Measurements from ENCODE around the gene PRPF40B. TPM values are rescaled to one million over a fixed set of nuclear protein-coding genes. Genes with fewer than 3 reads are reported as not detected.

Gene PRPF40B
- total and polyA plus RNA-seq, 9 of the 15 experiments (the other 6 are each of a cell fraction or from before 2014, with no cell fraction given) = 0.55 to 10.6 (median 4.8) TPM

- TF ChIP-seq FOXM1 (IDR thresholded peaks at IDR 0.05; ENCODE audit: low read depth) (no peak), FOXM1 (CRISPR knock-in tag; IDR thresholded peaks at IDR 0.05; ENCODE audit: low read depth) (no peak), RFX1 (IDR thresholded peaks at IDR 0.05) (no peak), PTTG1 (tag; IDR thresholded peaks at IDR 0.05; ENCODE audit: low read depth) (no peak), ATF1 (CRISPR knock-in tag; IDR thresholded peaks at IDR 0.05) (no peak), ATF1 (tag; IDR thresholded peaks at IDR 0.05) (peak; percentile 41; the same call in 1 of the 2 replicates), ZNF395 (CRISPR knock-in tag; IDR thresholded peaks at IDR 0.05) (0 out of 2 replicates have a peak, but pooled peaks have one; percentile 4), MGA (IDR thresholded peaks at IDR 0.05) (peak; percentile 96), TSC22D4 (tag; IDR thresholded peaks at IDR 0.05) (no peak), GABPA (tag; conservative IDR thresholded peaks at IDR 0.05; ENCODE audit: low read depth) (no peak; the same call in 1 of the 2 replicates), ZFP30 (CRISPR knock-in tag; IDR thresholded peaks at IDR 0.05; ENCODE audit: borderline replicate concordance) (no peak), ZNF76 (CRISPR knock-in tag; IDR thresholded peaks at IDR 0.05; ENCODE audit: borderline replicate concordance) (no peak), NR2F6 (CRISPR knock-in tag; IDR thresholded peaks at IDR 0.05) (no peak), HDAC1 (IDR thresholded peaks at IDR 0.05) (peak in 1 of 2 experiments; percentile 72; a peak in 2 of 4 replicates), KLF10 (CRISPR knock-in tag; IDR thresholded peaks at IDR 0.05) (no peak), ZKSCAN8 (CRISPR knock-in tag; IDR thresholded peaks at IDR 0.05) (no peak), CHD1 (IDR thresholded peaks at IDR 0.05; ENCODE audit: low read length) (peak; percentile 65)
Observed at GRCh38 chr12:49622501-49623141, 740 bp upstream of the PRPF40B start (continued).

All from K562 (cell line).